NCI-H128 (cell line): Measurements from ENCODE around the gene CYP11A1.

Experiments used
- DNase-seq: peaks from one replicate; lab custom pipeline; 2025; ENCODE audit not compliant: unreplicated experiment; lab: John Stamatoyannopoulos, UW

CYP11A1 gene

GRCh38 chr15:74367296-74367854 is at the start of gene CYP11A1:
Gene CYP11A1 (minus strand): TSS chr15:74367646. CDS start chr15:74367585, 61 bp downstream.
- DNase-seq = no peak

GRCh38 chr15:74417225-74417624 is 49.8 kb upstream of the CYP11A1 start:
- DNase-seq = no peak

GRCh38 chr15:74415966-74416916 is 48.8 kb upstream of the CYP11A1 start:
- no peak for DNase-seq

- no peak for DNase-seq
These were observed 47.3 kb upstream of the CYP11A1 start for GRCh38 chr15:74414603-74415338.

GRCh38 chr15:74414081-74414580 is 46.7 kb upstream of the CYP11A1 start:
- no peak for DNase-seq

GRCh38 chr15:74413350-74414080 is 46.1 kb upstream of the CYP11A1 start:
- no peak for DNase-seq

- no peak for DNase-seq
These were observed 44.7 kb upstream of the CYP11A1 start for GRCh38 chr15:74412159-74412558.

GRCh38 chr15:74411686-74412085 is 44.2 kb upstream of the CYP11A1 start:
- DNase-seq = no peak

GRCh38 chr15:74410502-74410901 is 43.1 kb upstream of the CYP11A1 start:
- no peak for DNase-seq

GRCh38 chr15:74409225-74409624 is 41.8 kb upstream of the CYP11A1 start:
- no peak for DNase-seq

- no peak for DNase-seq
These were observed 41.4 kb upstream of the CYP11A1 start for GRCh38 chr15:74408815-74409214.

- DNase-seq = no peak
These were observed 40.9 kb upstream of the CYP11A1 start for GRCh38 chr15:74408385-74408784.

GRCh38 chr15:74406992-74407705 is 39.7 kb upstream of the CYP11A1 start:
- DNase-seq = no peak

GRCh38 chr15:74406517-74406916 is 39.1 kb upstream of the CYP11A1 start:
- DNase-seq = no peak

GRCh38 chr15:74405823-74406222 is 38.4 kb upstream of the CYP11A1 start:
- DNase-seq = no peak

GRCh38 chr15:74403991-74404563 is 36.6 kb upstream of the CYP11A1 start:
- DNase-seq = no peak

GRCh38 chr15:74403588-74403919 is 36.1 kb upstream of the CYP11A1 start:
- no peak for DNase-seq

GRCh38 chr15:74402873-74403587 is 35.6 kb upstream of the CYP11A1 start:
- no peak for DNase-seq

GRCh38 chr15:74402337-74402841 is 34.9 kb upstream of the CYP11A1 start:
- no peak for DNase-seq
